NCI-H69 (cell line): ENCODE data around the gene INS.
A peak's percentile ranks its signal among the peaks of the same experiment; 100 is the strongest.

Experiments
- DNase-seq: peaks from one replicate; lab custom pipeline; 2025; lab: John Stamatoyannopoulos, UW

Gene INS

GRCh38 chr11:2198621-2199365 is 37.8 kb upstream of the INS start:
- no peak for DNase-seq

GRCh38 chr11:2197771-2198520 is 36.9 kb upstream of the INS start:
- no peak for DNase-seq

- DNase-seq, result peak; percentile 85
Observed at GRCh38 chr11:2196970-2197770, 36.2 kb upstream of the INS start.

GRCh38 chr11:2195756-2196088 is 34.7 kb upstream of the INS start:
- DNase-seq, result no peak

- DNase-seq, result peak; percentile 79
Observed at GRCh38 chr11:2194877-2195755, 34.1 kb upstream of the INS start.

- DNase-seq, result peak; percentile 51
Observed at GRCh38 chr11:2193888-2194595, 33.0 kb upstream of the INS start.

GRCh38 chr11:2193099-2193887 is 32.3 kb upstream of the INS start:
- peak; percentile 37 for DNase-seq

GRCh38 chr11:2192435-2192834 is 31.4 kb upstream of the INS start:
- DNase-seq, result no peak

- DNase-seq, result peak; percentile 60
Observed at GRCh38 chr11:2191883-2192282, 30.9 kb upstream of the INS start.

GRCh38 chr11:2190657-2191471 is 29.9 kb upstream of the INS start:
- peak; percentile 96 for DNase-seq

GRCh38 chr11:2189938-2190656 is 29.1 kb upstream of the INS start:
- peak; percentile 61 for DNase-seq

GRCh38 chr11:2188745-2189144 is 27.7 kb upstream of the INS start:
- DNase-seq, result no peak

- DNase-seq, result no peak
Observed at GRCh38 chr11:2187280-2187707, 26.3 kb upstream of the INS start.

- peak; percentile 92 for DNase-seq
Observed at GRCh38 chr11:2186669-2187279, 25.8 kb upstream of the INS start.

- DNase-seq, result peak; percentile 33
Observed at GRCh38 chr11:2185324-2186085, 24.5 kb upstream of the INS start.

- DNase-seq, result no peak
Observed at GRCh38 chr11:2182692-2183474, 21.9 kb upstream of the INS start.

- DNase-seq, result no peak
Observed at GRCh38 chr11:2182075-2182474, 21.1 kb upstream of the INS start.
